Vagina (tissue), 2 donors: ENCODE results near the gene WFIKKN1. TPM values are rescaled to one million over a fixed set of nuclear protein-coding genes. Genes with fewer than 3 reads are reported as not detected.

Source experiments
- DNase-seq, 2 donors: peaks; one replicate each; pipeline ENCODE4 v3.0.0-alpha.2; 2017; ENCODE audit errors: extremely low spot score in 2 of 2
- H3K27ac ChIP-seq: fragments of 200-600 bp; sonication (generic); one replicate; pipeline ENCODE4 v1.5.1; 2019
- H3K27me3 ChIP-seq: fragments of 200-600 bp; sonication (generic); one replicate; pipeline ENCODE4 v1.5.1; 2019
- H3K36me3 ChIP-seq, 2 donors: fragments of 200-600 bp; sonication (generic); one replicate each; pipeline ENCODE4 v1.5.1; 2017 to 2019
- H3K4me1 ChIP-seq: fragments of 200-600 bp; sonication (generic); one replicate; pipeline ENCODE4 v1.5.1; 2019
- H3K4me3 ChIP-seq, 2 donors: fragments of 200-600 bp; sonication (generic); 1 replicate in 1 of 2; 2 replicates in 1 of 2; pipeline ENCODE4 v1.5.1; 2016 to 2019
- H3K9me3 ChIP-seq: fragments of 200-600 bp; sonication (generic); one replicate; pipeline ENCODE4 v1.5.1; 2019
- POLR2A ChIP-seq, 2 donors: fragments of 450-650 bp; IDR thresholded peaks; one replicate each; pipeline ENCODE4 v1.6.1; 2017; ENCODE audit warnings: antibody characterized with exemption in 2 of 2, mild to moderate bottlenecking in 2 of 2, moderate library complexity in 2 of 2
- POLR2AphosphoS5 ChIP-seq, 2 donors: sonication (generic); formaldehyde crosslinking; IDR thresholded peaks; one replicate each; pipeline ENCODE4 v1.9.0; 2017; ENCODE audit warnings: antibody characterized with exemption in 2 of 2, mild to moderate bottlenecking in 2 of 2, low read depth in 1 of 2; ENCODE audit not compliant: insufficient read depth in 1 of 2
- intact Hi-C: fragments of 100-400 bp; cut with DNase I; formaldehyde crosslinking; loops from one replicate; pipeline ENCODE4 v1.15.1; 2023
- total RNA-seq: library from RNA; depleted of rRNA; stranded (reverse); fragments of >200 nt; gene quantifications from one replicate; pipeline ENCODE4 v1.2.3, GENCODE V29; 2016
- TF ChIP-seq, protein P1 (sequence below), 3 experiments: fragments of 450-650 bp in 2 of 3; fragments of 200-600 bp in 1 of 3; sonication (generic) in 1 of 3; IDR thresholded peaks; one replicate each; pipeline ENCODE4 v1.5.1; 2017 to 2019; ENCODE audit warnings: antibody characterized with exemption in 3 of 3, mild to moderate bottlenecking in 2 of 3, moderate library complexity in 2 of 3

The WFIKKN1 gene
- total RNA-seq, 1 donor from 2014 or later, result 3.2 TPM

DNA sequence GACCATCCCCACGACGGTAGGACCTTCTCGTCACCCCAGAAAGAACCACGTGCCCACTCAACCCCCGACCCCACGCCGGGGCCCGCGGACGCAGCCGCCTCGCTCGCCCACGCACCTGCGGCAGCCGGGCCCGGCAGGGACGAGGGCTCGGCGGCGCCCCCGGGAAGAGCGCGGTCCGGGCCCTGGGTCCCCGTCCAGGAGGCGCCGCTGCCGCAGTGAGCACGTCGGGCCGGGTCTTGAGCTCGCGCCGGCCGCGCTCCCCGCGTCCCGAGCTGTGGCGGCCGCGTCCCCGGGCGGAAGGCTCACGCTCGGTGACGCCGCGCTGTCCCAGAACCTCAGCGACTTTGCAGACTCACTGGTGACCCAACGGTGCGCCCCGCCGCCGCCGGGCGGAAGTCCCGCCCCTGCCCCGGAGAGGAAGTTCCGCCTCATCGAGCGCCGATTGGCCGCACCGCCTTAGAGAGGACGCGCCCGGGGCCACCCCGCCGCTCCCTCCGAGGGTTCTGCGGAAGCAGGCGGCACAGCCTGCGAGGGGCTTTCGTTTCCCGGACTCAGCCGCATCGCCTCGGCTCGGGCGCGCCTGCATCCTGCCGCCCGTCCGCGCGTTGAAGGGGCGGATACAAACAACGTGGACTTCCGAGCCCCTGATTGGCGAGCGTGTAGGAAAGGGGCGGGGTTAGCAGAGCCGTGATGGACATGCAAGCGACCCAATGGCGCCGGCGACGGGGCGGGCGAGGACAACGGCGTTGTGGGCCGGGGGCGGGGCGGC is 41.7 kb upstream of the WFIKKN1 start:
- no peaks in the 10 kb centered on the region for H3K27me3 ChIP-seq
- TF ChIP-seq POLR2AphosphoS5 (IDR thresholded peaks at IDR 0.05; ENCODE audit: insufficient read depth in 1 of 2, low read depth in 1 of 2), result peak; percentile 34 to 85
- TF ChIP-seq, protein P1, sequence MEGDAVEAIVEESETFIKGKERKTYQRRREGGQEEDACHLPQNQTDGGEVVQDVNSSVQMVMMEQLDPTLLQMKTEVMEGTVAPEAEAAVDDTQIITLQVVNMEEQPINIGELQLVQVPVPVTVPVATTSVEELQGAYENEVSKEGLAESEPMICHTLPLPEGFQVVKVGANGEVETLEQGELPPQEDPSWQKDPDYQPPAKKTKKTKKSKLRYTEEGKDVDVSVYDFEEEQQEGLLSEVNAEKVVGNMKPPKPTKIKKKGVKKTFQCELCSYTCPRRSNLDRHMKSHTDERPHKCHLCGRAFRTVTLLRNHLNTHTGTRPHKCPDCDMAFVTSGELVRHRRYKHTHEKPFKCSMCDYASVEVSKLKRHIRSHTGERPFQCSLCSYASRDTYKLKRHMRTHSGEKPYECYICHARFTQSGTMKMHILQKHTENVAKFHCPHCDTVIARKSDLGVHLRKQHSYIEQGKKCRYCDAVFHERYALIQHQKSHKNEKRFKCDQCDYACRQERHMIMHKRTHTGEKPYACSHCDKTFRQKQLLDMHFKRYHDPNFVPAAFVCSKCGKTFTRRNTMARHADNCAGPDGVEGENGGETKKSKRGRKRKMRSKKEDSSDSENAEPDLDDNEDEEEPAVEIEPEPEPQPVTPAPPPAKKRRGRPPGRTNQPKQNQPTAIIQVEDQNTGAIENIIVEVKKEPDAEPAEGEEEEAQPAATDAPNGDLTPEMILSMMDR (IDR thresholded peaks at IDR 0.05), result no peak
- peak in 1 of 2 donors; percentile 69 for TF ChIP-seq POLR2A (IDR thresholded peaks at IDR 0.05)
- H3K4me3 ChIP-seq, result peak overlapping the region; percentile 67 to 79
- peak overlapping the region; percentile 96 for H3K27ac ChIP-seq
- DNase-seq, result peak in 1 of 2 donors; percentile 98
- intact Hi-C loops, result no loop called here
- no peaks in the 10 kb centered on the region for H3K36me3 ChIP-seq
- H3K4me1 ChIP-seq, result peaks cover 58% of the 10 kb centered on the region
- no peaks in the 10 kb centered on the region for H3K9me3 ChIP-seq

GRCh38 chr16:589658-590187 is 41.1 kb upstream of the WFIKKN1 start, which contains the start of gene RAB40C:
RAB40C (plus strand) TSS chr16:590066; CDS start chr16:590292, 226 bp downstream.
- Histone ChIP-seq H3K4me3 (peak within 1 kb of the TSS; percentile 83 to 96), H3K36me3 (no peaks in the 10 kb centered on the region), H3K4me1 (peaks cover 58% of the 10 kb centered on the region), H3K27ac (peak within 1 kb of the TSS; percentile 96), H3K9me3 (no peaks in the 10 kb centered on the region), H3K27me3 (no peaks in the 10 kb centered on the region)
- intact Hi-C loops, result no loop called here
- peak; percentile 99 for DNase-seq
- TF ChIP-seq, protein P1 (IDR thresholded peaks at IDR 0.05), result no peak
- peak in 1 of 2 donors; percentile 70 for TF ChIP-seq POLR2AphosphoS5 (IDR thresholded peaks at IDR 0.05; ENCODE audit: insufficient read depth in 1 of 2, low read depth in 1 of 2)
- no peak for TF ChIP-seq POLR2A (IDR thresholded peaks at IDR 0.05)

DNA sequence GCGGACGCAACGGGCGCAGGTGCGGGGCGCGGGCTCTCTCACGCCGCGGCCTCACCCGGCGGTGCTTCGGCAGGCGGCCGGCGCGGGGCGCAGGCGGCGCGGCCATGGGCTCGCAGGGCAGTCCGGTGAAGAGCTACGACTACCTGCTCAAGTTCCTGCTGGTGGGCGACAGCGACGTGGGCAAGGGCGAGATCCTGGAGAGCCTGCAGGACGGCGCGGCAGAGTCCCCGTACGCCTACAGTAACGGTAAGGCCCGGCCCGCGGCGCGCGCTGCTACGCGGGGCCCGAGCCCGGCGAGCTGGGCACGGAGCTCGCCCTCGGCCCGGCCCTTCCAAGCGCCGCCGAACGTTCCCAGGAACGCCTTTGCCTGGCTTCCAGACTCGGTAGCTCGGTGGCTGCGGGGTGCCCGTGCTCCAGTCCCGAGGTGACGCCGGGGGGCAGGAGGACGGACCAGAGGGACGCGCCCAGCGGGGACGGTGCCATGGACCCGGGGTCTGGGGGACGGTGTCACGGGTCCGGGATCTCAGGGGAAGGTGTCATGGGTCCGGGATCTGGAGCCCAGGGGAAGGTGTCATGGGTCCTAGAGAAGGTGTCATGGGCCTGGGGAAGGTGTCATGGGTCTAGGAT is 40.5 kb upstream of the WFIKKN1 start:
- Histone ChIP-seq H3K4me1 (peaks cover 64% of the 10 kb centered on the region), H3K27me3 (no peaks in the 10 kb centered on the region), H3K27ac (peak overlapping the region; percentile 77), H3K9me3 (no peaks in the 10 kb centered on the region), H3K4me3 (peak overlapping the region; percentile 83 to 96), H3K36me3 (no peaks in the 10 kb centered on the region)
- intact Hi-C loops, result no loop called here
- TF ChIP-seq POLR2A (IDR thresholded peaks at IDR 0.05) (no peak), POLR2AphosphoS5 (IDR thresholded peaks at IDR 0.05; ENCODE audit: insufficient read depth in 1 of 2, low read depth in 1 of 2) (no peak)
- TF ChIP-seq, protein P1 (IDR thresholded peaks at IDR 0.05), result no peak
- no peak for DNase-seq

DNA sequence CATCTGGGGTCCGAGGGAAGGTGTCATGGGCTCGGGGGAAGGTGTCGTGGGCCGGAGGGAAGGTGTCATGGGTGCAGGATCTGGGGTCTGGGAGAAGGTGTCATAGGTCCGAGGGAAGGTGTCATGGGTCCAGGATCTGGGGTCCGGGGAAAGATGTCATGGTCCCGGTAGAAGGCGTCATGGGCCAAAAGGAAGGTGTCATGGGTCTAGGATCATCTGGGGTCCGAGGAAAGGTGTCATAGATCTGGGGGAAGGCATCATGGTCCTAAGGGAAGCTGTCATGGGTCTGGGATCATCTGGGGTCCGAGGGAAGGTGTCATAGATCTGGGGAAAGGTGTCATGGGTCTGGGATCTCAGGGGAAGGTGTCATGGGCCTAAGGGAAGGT is 40.0 kb upstream of the WFIKKN1 start:
- Histone ChIP-seq H3K27ac (peak overlapping the region; percentile 77), H3K27me3 (no peaks in the 10 kb centered on the region), H3K4me3 (peak overlapping the region; percentile 83 to 96), H3K4me1 (peaks cover 69% of the 10 kb centered on the region), H3K36me3 (no peaks in the 10 kb centered on the region), H3K9me3 (no peaks in the 10 kb centered on the region)
- intact Hi-C loops, result no loop called here
- no peak for TF ChIP-seq POLR2A (IDR thresholded peaks at IDR 0.05)
- no peak for DNase-seq

GRCh38 chr16:591231-591630 is 39.6 kb upstream of the WFIKKN1 start:
- intact Hi-C loops, result no loop called here
- peak overlapping the region; percentile 83 to 96 for H3K4me3 ChIP-seq
- H3K36me3 ChIP-seq, result peaks cover 0 to under 1% of the 10 kb centered on the region in 2 donors
- H3K27me3 ChIP-seq, result no peaks in the 10 kb centered on the region
- no peak overlapping the region for H3K27ac ChIP-seq
- DNase-seq, result no peak
- no peaks in the 10 kb centered on the region for H3K9me3 ChIP-seq
- peaks cover 73% of the 10 kb centered on the region for H3K4me1 ChIP-seq
- TF ChIP-seq POLR2A (IDR thresholded peaks at IDR 0.05) (no peak), POLR2AphosphoS5 (IDR thresholded peaks at IDR 0.05; ENCODE audit: insufficient read depth in 1 of 2, low read depth in 1 of 2) (no peak)
- TF ChIP-seq, protein P1 (IDR thresholded peaks at IDR 0.05), result no peak
